ENCODE measurements around the gene TBXT. TPM values are rescaled to one million over a fixed set of nuclear protein-coding genes. Genes with fewer than 3 reads are reported as not detected.

The TBXT gene
- total RNA-seq, 1 donor from 2014 or later, result 44.8 TPM

DNA sequence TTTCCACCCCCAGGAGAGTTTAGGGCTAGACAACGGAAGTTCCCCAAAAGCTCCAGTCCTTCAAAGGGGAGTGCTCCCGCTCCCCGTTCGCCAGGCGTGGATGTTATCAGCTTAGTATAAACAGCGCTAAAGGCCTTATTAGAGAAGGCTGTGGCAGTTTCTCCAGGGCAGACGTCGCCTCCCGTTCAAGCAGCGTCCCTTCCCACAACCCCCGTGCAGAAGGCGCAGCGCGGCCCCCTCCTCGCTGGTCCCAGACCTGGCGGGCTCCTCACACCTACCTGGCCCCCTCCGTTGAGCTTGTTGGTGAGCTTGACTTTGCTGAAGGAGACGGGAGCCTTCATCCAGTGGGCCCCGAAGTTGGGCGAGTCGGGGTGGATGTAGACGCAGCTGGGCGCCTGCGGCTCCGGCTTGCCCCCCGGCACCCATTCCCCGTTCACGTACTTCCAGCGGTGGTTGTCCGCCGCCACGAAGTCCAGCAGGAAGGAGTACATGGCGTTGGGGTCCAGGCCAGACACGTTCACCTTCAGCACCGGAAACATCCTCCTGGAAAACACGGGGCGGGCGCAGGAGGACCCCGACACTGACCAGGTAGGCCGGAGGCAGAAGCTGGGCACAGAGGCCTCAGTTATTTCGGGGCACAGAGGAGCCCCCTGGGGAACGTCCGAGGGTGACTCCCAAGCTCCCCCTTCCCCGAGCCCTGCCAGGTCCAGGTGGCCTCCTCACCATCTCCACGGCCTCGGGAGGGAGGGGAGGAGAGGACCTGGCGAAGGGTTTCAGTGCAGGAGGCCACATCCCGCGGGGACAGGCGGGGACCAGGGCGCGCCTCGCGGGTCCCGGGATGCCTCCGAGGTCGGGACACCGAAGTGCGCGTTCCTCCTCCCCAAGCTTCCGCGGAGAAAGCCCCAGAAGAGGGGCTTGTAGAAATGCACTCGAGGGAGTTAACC, 1.1 kb downstream of the TBXT start:
- H3K27me3 Mint-ChIP-seq (ENCODE audit: unreplicated experiment), result peaks cover 12% of the 10 kb centered on the region
- DNase-seq (ENCODE audit: low spot score), result no peak
- no peaks in the 10 kb centered on the region for H3K9me3 Mint-ChIP-seq (ENCODE audit: unreplicated experiment)
- TF ChIP-seq, protein P1, sequence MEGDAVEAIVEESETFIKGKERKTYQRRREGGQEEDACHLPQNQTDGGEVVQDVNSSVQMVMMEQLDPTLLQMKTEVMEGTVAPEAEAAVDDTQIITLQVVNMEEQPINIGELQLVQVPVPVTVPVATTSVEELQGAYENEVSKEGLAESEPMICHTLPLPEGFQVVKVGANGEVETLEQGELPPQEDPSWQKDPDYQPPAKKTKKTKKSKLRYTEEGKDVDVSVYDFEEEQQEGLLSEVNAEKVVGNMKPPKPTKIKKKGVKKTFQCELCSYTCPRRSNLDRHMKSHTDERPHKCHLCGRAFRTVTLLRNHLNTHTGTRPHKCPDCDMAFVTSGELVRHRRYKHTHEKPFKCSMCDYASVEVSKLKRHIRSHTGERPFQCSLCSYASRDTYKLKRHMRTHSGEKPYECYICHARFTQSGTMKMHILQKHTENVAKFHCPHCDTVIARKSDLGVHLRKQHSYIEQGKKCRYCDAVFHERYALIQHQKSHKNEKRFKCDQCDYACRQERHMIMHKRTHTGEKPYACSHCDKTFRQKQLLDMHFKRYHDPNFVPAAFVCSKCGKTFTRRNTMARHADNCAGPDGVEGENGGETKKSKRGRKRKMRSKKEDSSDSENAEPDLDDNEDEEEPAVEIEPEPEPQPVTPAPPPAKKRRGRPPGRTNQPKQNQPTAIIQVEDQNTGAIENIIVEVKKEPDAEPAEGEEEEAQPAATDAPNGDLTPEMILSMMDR (IDR thresholded peaks at IDR 0.05; ENCODE audit: unreplicated experiment), result no peak
- H3K4me3 Mint-ChIP-seq (ENCODE audit: unreplicated experiment), result peak overlapping the region; percentile 71
- peaks cover 28% of the 10 kb centered on the region for H3K4me1 Mint-ChIP-seq (ENCODE audit: unreplicated experiment)
- peaks cover 7% of the 10 kb centered on the region for H3K36me3 Mint-ChIP-seq (ENCODE audit: low read depth, unreplicated experiment)
- no peak overlapping the region for H3K27ac Mint-ChIP-seq (ENCODE audit: unreplicated experiment)

DNA sequence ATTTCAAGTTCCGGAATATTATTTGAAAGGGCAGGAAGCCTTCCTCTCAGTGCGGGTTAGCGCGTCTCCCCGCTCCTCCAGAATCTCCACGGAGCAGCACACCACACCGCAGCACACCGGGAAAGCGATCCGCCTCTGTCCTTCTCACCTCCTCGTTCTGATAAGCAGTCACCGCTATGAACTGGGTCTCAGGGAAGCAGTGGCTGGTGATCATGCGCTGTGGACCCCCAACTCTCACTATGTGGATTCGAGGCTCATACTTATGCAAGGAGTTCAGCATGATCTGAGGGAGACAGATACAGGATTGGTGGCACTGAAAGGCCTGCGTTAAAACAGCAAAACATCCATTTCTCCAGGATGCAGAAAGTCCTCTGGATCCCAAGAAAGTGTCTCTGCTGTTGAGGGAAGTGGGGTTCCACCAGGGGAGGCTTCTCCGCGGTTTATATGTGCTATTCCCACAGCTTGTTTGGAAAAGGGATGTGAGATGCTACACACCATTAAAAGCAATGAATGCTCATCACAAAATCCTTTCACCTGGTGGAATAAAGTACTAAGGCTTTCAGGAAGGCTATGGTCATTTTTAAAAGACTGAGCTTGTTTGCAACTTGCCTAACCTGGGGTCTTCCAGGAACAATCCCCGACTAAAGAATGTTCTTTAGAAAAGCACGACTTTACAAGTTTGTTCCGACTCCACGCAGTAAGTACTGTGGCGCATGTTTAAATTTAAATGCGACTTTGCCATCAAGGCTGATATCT, 1.9 kb downstream of the TBXT start:
- no peak for DNase-seq (ENCODE audit: low spot score)
- Mint-ChIP-seq H3K27ac (ENCODE audit: unreplicated experiment) (no peak overlapping the region), H3K4me1 (ENCODE audit: unreplicated experiment) (peaks cover 23% of the 10 kb centered on the region), H3K9me3 (ENCODE audit: unreplicated experiment) (no peaks in the 10 kb centered on the region), H3K27me3 (ENCODE audit: unreplicated experiment) (peaks cover 12% of the 10 kb centered on the region), H3K36me3 (ENCODE audit: low read depth, unreplicated experiment) (peaks cover 7% of the 10 kb centered on the region), H3K4me3 (ENCODE audit: unreplicated experiment) (peak overlapping the region; percentile 71)
- TF ChIP-seq, protein P1 (IDR thresholded peaks at IDR 0.05; ENCODE audit: unreplicated experiment), result no peak

DNA sequence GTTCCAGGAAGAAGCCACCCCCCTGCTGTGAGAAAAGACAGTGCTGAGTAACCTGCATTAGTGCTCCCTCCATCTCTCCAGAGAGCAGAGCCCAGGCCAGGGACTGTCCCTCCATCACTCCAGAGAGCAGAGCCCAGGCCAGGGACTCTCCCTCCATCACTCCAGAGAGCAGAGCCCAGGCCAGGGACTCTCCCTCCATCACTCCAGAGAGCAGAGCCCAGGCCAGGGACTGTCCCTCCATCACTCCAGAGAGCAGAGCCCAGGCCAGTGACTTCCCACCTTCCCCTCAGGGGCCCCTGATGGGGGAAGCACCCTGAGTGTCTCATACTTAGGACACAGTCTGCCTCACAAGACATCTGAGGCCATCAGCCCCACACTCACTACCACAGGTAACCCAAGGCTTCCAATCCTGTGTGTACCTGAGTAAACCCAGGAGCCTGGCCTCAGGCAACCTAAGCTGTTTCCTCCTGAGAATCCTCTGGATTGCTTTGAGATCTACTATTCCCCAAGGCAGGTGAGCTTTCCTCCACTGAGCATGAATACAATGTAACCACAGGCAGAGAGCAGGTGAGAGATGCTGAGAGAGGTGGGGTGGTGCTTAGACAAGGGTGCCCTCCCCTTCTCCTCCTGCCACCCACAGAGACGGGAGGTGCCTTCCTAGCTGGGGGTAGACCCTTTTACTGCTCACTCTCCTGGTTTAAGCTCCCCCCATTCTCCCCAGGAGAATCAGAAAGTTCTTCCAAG, 4.9 kb downstream of the TBXT start:
- no peak for DNase-seq (ENCODE audit: low spot score)
- H3K27ac Mint-ChIP-seq (ENCODE audit: unreplicated experiment), result no peak overlapping the region
- TF ChIP-seq, protein P1 (IDR thresholded peaks at IDR 0.05; ENCODE audit: unreplicated experiment), result no peak
- H3K9me3 Mint-ChIP-seq (ENCODE audit: unreplicated experiment), result no peaks in the 10 kb centered on the region
- no peak overlapping the region for H3K4me3 Mint-ChIP-seq (ENCODE audit: unreplicated experiment)
- H3K36me3 Mint-ChIP-seq (ENCODE audit: low read depth, unreplicated experiment), result peaks cover 18% of the 10 kb centered on the region
- H3K4me1 Mint-ChIP-seq (ENCODE audit: unreplicated experiment), result peaks cover 7% of the 10 kb centered on the region
- H3K27me3 Mint-ChIP-seq (ENCODE audit: unreplicated experiment), result peaks cover 13% of the 10 kb centered on the region

DNA sequence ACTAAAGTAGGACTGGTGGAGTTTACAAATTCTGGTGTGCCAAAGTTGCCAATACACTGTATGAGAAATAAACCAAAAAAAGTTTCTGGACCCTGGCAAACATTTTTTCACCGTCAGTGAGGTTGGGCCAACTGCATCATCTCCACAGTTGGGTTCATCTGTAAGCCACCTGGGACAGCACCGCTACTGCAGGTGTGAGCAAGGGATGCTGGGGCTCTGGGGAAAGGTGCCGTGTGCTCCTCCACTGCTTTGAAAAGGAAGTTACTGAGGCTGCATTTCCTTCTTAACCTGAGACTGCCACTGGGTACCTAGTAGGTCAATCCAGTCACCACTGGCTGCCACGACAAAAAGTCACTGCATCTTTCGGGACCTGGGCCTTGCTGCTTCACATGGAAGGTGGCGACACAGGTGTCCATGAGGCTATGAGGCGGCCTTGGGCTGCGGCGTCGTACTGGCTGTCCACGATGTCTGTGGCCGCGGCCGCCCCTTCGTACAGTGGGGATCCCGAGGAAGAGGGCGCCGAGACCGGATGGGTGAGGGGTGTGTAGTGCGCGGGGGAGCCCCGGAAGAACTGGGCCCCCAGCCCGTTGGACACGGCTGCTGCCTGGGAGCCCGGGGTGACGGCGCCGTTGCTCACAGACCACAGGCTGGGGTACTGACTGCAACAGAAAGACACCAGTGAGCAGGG, 9.6 kb downstream of the TBXT start:
- Mint-ChIP-seq H3K27me3 (ENCODE audit: unreplicated experiment) (peaks cover 7% of the 10 kb centered on the region), H3K4me1 (ENCODE audit: unreplicated experiment) (no peaks in the 10 kb centered on the region)

More for the DNA sequence above, 9.6 kb downstream of the TBXT start:
- Mint-ChIP-seq H3K36me3 (ENCODE audit: low read depth, unreplicated experiment) (peaks cover 12% of the 10 kb centered on the region), H3K9me3 (ENCODE audit: unreplicated experiment) (no peaks in the 10 kb centered on the region), H3K4me3 (ENCODE audit: unreplicated experiment) (no peak overlapping the region), H3K27ac (ENCODE audit: unreplicated experiment) (no peak overlapping the region)
- TF ChIP-seq, protein P1 (IDR thresholded peaks at IDR 0.05; ENCODE audit: unreplicated experiment), result no peak
- DNase-seq (ENCODE audit: low spot score), result no peak
